Measurements from ENCODE around the gene L2HGDH.
"Not testable (repeated sequence)": the region's sequence is repeated elsewhere in the genome, so short reads cannot be mapped to it uniquely, and the experiment has no call there.

The L2HGDH gene

GRCh38 chr14:50311972-50312733 lies at the start of gene L2HGDH, which contains the start of gene DMAC2L:
TSS of gene L2HGDH (minus strand) at chr14:50312229. CDS start at chr14:50312150, 79 bp downstream.
TSS of gene DMAC2L (plus strand) at chr14:50312324. CDS start at chr14:50321488, 9,164 bp downstream.
- H3K9me3 Mint-ChIP-seq: peaks cover 11% of the 10 kb centered on the region
- peak within 1 kb of the TSS; percentile 98 for H3K27ac Mint-ChIP-seq
- H3K27me3 Mint-ChIP-seq (ENCODE audit: low read depth): no peaks in the 10 kb centered on the region
- H3K36me3 Mint-ChIP-seq (ENCODE audit: low read depth): peaks cover 28% of the 10 kb centered on the region
- H3K4me3 Mint-ChIP-seq: peak within 1 kb of the TSS; percentile 95
- peak; percentile 93 for DNase-seq (ENCODE audit: low spot score)
- peaks cover 38% of the 10 kb centered on the region for H3K4me1 Mint-ChIP-seq (ENCODE audit: low read depth)

- H3K9me3 Mint-ChIP-seq: peaks cover 4% of the 10 kb centered on the region
- no peak for DNase-seq (ENCODE audit: low spot score)
- no peak overlapping the region for H3K27ac Mint-ChIP-seq
- no peaks in the 10 kb centered on the region for H3K27me3 Mint-ChIP-seq (ENCODE audit: low read depth)
- peaks cover 15% of the 10 kb centered on the region for H3K4me1 Mint-ChIP-seq (ENCODE audit: low read depth)
- peaks cover 30% of the 10 kb centered on the region for H3K36me3 Mint-ChIP-seq (ENCODE audit: low read depth)
- H3K4me3 Mint-ChIP-seq: no peak overlapping the region
Measured at GRCh38 chr14:50360851-50361250, 48.8 kb upstream of the L2HGDH start.

- Mint-ChIP-seq H3K36me3 (ENCODE audit: low read depth) (peaks cover 35% of the 10 kb centered on the region), H3K9me3 (peaks cover 4% of the 10 kb centered on the region), H3K4me1 (ENCODE audit: low read depth) (peaks cover 15% of the 10 kb centered on the region), H3K27ac (no peak overlapping the region), H3K27me3 (ENCODE audit: low read depth) (no peaks in the 10 kb centered on the region), H3K4me3 (no peak overlapping the region)
- no peak for DNase-seq (ENCODE audit: low spot score)
Measured at GRCh38 chr14:50360093-50360492, 48.1 kb upstream of the L2HGDH start.

- Mint-ChIP-seq H3K4me1 (ENCODE audit: low read depth) (peaks cover 15% of the 10 kb centered on the region), H3K27ac (no peak overlapping the region), H3K9me3 (peaks cover 4% of the 10 kb centered on the region), H3K4me3 (no peak overlapping the region), H3K27me3 (ENCODE audit: low read depth) (no peaks in the 10 kb centered on the region), H3K36me3 (ENCODE audit: low read depth) (peaks cover 35% of the 10 kb centered on the region)
- DNase-seq (ENCODE audit: low spot score): no peak
Measured at GRCh38 chr14:50359631-50360030, 47.6 kb upstream of the L2HGDH start.

- Mint-ChIP-seq H3K4me3 (no peak overlapping the region), H3K36me3 (ENCODE audit: low read depth) (peaks cover 34% of the 10 kb centered on the region), H3K4me1 (ENCODE audit: low read depth) (peaks cover 6% of the 10 kb centered on the region), H3K27me3 (ENCODE audit: low read depth) (no peaks in the 10 kb centered on the region), H3K27ac (no peak overlapping the region), H3K9me3 (peaks cover 4% of the 10 kb centered on the region)
- DNase-seq (ENCODE audit: low spot score): no peak
Measured at GRCh38 chr14:50357753-50358395, 45.8 kb upstream of the L2HGDH start.

- Mint-ChIP-seq H3K4me3 (no peak overlapping the region), H3K27ac (no peak overlapping the region), H3K4me1 (ENCODE audit: low read depth) (peaks cover 2% of the 10 kb centered on the region), H3K27me3 (ENCODE audit: low read depth) (no peaks in the 10 kb centered on the region), H3K36me3 (ENCODE audit: low read depth) (peaks cover 27% of the 10 kb centered on the region), H3K9me3 (no peaks in the 10 kb centered on the region)
- DNase-seq (ENCODE audit: low spot score): no peak
Measured at GRCh38 chr14:50357124-50357523, 45.1 kb upstream of the L2HGDH start.

- H3K27me3 Mint-ChIP-seq (ENCODE audit: low read depth); H3K27ac Mint-ChIP-seq; H3K9me3 Mint-ChIP-seq; H3K4me3 Mint-ChIP-seq; H3K4me1 Mint-ChIP-seq (ENCODE audit: low read depth); DNase-seq (ENCODE audit: low spot score): not testable (repeated sequence)
- H3K36me3 Mint-ChIP-seq (ENCODE audit: low read depth): peaks cover 27% of the 10 kb centered on the region
Measured at GRCh38 chr14:50356283-50356682, 44.3 kb upstream of the L2HGDH start.

GRCh38 chr14:50355692-50356091 lies 43.7 kb upstream of the L2HGDH start:
- no peak for DNase-seq (ENCODE audit: low spot score)
- Mint-ChIP-seq H3K36me3 (ENCODE audit: low read depth) (peaks cover 25% of the 10 kb centered on the region), H3K4me3 (no peak overlapping the region), H3K4me1 (ENCODE audit: low read depth) (peaks cover 2% of the 10 kb centered on the region), H3K27ac (no peak overlapping the region), H3K9me3 (no peaks in the 10 kb centered on the region), H3K27me3 (ENCODE audit: low read depth) (no peaks in the 10 kb centered on the region)

GRCh38 chr14:50354527-50354926 lies 42.5 kb upstream of the L2HGDH start:
- H3K4me3 Mint-ChIP-seq: no peak overlapping the region
- no peaks in the 10 kb centered on the region for H3K27me3 Mint-ChIP-seq (ENCODE audit: low read depth)
- peaks cover 25% of the 10 kb centered on the region for H3K36me3 Mint-ChIP-seq (ENCODE audit: low read depth)
- H3K9me3 Mint-ChIP-seq: no peaks in the 10 kb centered on the region
- no peak overlapping the region for H3K27ac Mint-ChIP-seq
- no peak for DNase-seq (ENCODE audit: low spot score)
- no peaks in the 10 kb centered on the region for H3K4me1 Mint-ChIP-seq (ENCODE audit: low read depth)

- Mint-ChIP-seq H3K4me1 (ENCODE audit: low read depth) (no peaks in the 10 kb centered on the region), H3K36me3 (ENCODE audit: low read depth) (peaks cover 23% of the 10 kb centered on the region), H3K27me3 (ENCODE audit: low read depth) (peaks cover 3% of the 10 kb centered on the region), H3K4me3 (no peak overlapping the region), H3K27ac (no peak overlapping the region), H3K9me3 (no peaks in the 10 kb centered on the region)
- no peak for DNase-seq (ENCODE audit: low spot score)
Measured at GRCh38 chr14:50353126-50353525, 41.1 kb upstream of the L2HGDH start.

GRCh38 chr14:50352584-50352983 lies 40.6 kb upstream of the L2HGDH start:
- H3K4me1 Mint-ChIP-seq (ENCODE audit: low read depth): no peaks in the 10 kb centered on the region
- no peaks in the 10 kb centered on the region for H3K9me3 Mint-ChIP-seq
- DNase-seq (ENCODE audit: low spot score): no peak
- peaks cover 4% of the 10 kb centered on the region for H3K27me3 Mint-ChIP-seq (ENCODE audit: low read depth)
- no peak overlapping the region for H3K27ac Mint-ChIP-seq
- H3K36me3 Mint-ChIP-seq (ENCODE audit: low read depth): peaks cover 18% of the 10 kb centered on the region
- H3K4me3 Mint-ChIP-seq: no peak overlapping the region

- H3K4me3 Mint-ChIP-seq: no peak overlapping the region
- no peak for DNase-seq (ENCODE audit: low spot score)
- H3K27me3 Mint-ChIP-seq (ENCODE audit: low read depth): peaks cover 7% of the 10 kb centered on the region
- peaks cover 4% of the 10 kb centered on the region for H3K36me3 Mint-ChIP-seq (ENCODE audit: low read depth)
- H3K4me1 Mint-ChIP-seq (ENCODE audit: low read depth): no peaks in the 10 kb centered on the region
- no peak overlapping the region for H3K27ac Mint-ChIP-seq
- H3K9me3 Mint-ChIP-seq: no peaks in the 10 kb centered on the region
Measured at GRCh38 chr14:50350975-50351374, 38.9 kb upstream of the L2HGDH start.

- Mint-ChIP-seq H3K27me3 (ENCODE audit: low read depth) (peaks cover 15% of the 10 kb centered on the region), H3K27ac (no peak overlapping the region), H3K9me3 (no peaks in the 10 kb centered on the region), H3K36me3 (ENCODE audit: low read depth) (peaks cover 2% of the 10 kb centered on the region), H3K4me1 (ENCODE audit: low read depth) (peaks cover 5% of the 10 kb centered on the region), H3K4me3 (no peak overlapping the region)
- DNase-seq (ENCODE audit: low spot score): no peak
Measured at GRCh38 chr14:50348933-50349332, 36.9 kb upstream of the L2HGDH start.

- peaks cover 11% of the 10 kb centered on the region for H3K4me1 Mint-ChIP-seq (ENCODE audit: low read depth)
- peaks cover 2% of the 10 kb centered on the region for H3K36me3 Mint-ChIP-seq (ENCODE audit: low read depth)
- H3K9me3 Mint-ChIP-seq: no peaks in the 10 kb centered on the region
- H3K27ac Mint-ChIP-seq: no peak overlapping the region
- peaks cover 15% of the 10 kb centered on the region for H3K27me3 Mint-ChIP-seq (ENCODE audit: low read depth)
- DNase-seq (ENCODE audit: low spot score): no peak
- H3K4me3 Mint-ChIP-seq: no peak overlapping the region
Measured at GRCh38 chr14:50347521-50347920, 35.5 kb upstream of the L2HGDH start.

Measured in T-helper 2 cell treated with Interferon-gamma antibody and Interleukin-4, amounts not matched to agents 5 μg/mL and 100 μg/mL, for 36 hours (primary cell).